ENCODE results near the gene KRT6B. TPM values are rescaled to one million over a fixed set of nuclear protein-coding genes. Genes with fewer than 3 reads are reported as not detected.
"Not testable (repeated sequence)": the region's sequence is repeated elsewhere in the genome, so short reads cannot be mapped to it uniquely, and the experiment has no call there.

The KRT6B gene
- polyA plus RNA-seq, 6 donors from 2014 or later: not detected

DNA sequence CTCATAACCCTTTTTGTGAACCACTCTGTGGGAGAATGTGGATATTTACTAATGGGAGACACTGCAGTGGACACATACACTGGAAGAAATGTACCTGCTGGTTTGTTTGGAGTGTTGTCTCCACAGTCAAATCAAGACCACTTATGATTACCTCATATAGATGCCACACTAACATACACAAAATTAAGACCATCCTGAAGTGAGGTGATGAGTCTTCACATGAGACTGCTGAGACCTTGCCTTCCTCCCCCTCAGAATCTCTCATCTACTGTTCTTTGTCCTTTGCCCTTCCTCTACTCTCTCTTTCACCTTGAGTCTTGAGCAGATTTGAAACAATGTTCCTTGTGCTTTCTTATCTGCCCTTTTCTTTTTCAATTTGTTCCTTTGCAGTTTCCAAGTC, 36.8 kb upstream of the KRT6B start:
- no peak for DNase-seq
- ATAC-seq (ENCODE audit: low read depth in 2 of 2): no peak
- H3K4me3 Mint-ChIP-seq: no peak overlapping the region
- H3K27me3 Mint-ChIP-seq: peaks cover 15 to 49% (median 44%) of the 10 kb centered on the region in 3 donors
- H3K4me1 Mint-ChIP-seq: no peaks in the 10 kb centered on the region
- H3K9me3 Mint-ChIP-seq: peaks cover 0 to 19% (median 11%) of the 10 kb centered on the region in 7 donors
- H3K27ac Mint-ChIP-seq: no peak overlapping the region
- H3K36me3 Mint-ChIP-seq: peaks cover 8 to 12% of the 10 kb centered on the region in 2 donors

DNA sequence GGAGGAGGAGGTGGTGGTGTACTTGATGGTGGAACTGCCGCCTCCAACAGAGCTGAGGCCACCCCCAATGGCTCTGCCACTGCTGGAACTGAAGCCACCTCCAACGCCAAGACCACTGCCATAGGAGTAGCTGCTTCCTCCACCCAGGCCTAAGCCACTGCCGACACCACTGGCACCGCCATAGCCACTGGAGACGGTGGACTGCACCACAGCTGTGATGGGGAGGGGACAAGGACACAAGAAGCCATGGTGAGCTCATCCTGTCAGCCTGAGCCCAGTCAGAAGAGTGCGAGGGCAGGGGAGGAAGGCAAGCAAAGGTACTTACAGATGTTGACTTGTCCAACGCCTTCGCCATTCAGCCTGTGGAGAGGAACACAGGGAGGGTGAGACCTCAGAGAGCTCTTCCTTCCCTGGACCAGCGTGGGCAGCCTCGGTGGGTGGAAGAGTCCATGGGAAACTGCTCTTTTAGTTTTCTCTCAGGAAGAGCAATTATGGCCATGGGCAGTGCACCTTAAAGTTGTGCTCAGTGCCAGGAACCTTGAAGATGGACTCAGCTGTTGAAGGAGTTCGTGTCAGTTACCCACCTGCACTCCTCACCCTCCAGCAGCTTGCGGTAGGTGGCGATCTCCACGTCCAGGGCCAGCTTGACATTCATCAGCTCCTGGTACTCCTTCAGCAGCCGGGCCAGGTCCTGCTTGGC, 35.9 kb upstream of the KRT6B start:
- not testable (repeated sequence) for H3K4me3 Mint-ChIP-seq; ATAC-seq (ENCODE audit: low read depth in 2 of 2); H3K4me1 Mint-ChIP-seq; DNase-seq; H3K27ac Mint-ChIP-seq
- peaks cover 8 to 12% of the 10 kb centered on the region in 2 donors for H3K36me3 Mint-ChIP-seq
- H3K27me3 Mint-ChIP-seq: peaks cover 20 to 50% (median 49%) of the 10 kb centered on the region in 3 donors
- peaks cover 0 to 27% (median 11%) of the 10 kb centered on the region in 7 donors for H3K9me3 Mint-ChIP-seq

DNA sequence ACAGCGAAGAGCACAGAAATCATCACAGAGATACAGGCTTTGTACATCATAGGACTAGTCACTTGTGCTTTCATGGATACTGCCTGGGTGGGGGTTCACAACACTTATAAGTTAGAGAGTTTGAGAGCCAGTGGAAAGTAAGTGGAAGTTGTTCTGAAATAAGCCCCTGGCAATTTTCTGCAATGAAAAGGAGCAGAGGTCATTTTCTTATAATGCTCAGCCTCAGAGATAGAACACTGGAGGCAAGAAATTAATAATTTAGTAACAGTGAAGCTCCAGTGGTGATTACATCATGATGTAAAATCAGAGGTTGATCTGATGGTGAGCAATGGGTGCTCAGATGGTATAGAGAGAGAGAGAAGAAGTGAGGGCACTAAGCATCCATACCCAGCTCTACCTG, 35.3 kb upstream of the KRT6B start:
- no peaks in the 10 kb centered on the region for H3K4me1 Mint-ChIP-seq
- H3K27ac Mint-ChIP-seq: no peak overlapping the region
- ATAC-seq (ENCODE audit: low read depth in 2 of 2) (no peak), DNase-seq (no peak)
- peaks cover 23 to 51% (median 50%) of the 10 kb centered on the region in 3 donors for H3K27me3 Mint-ChIP-seq
- H3K4me3 Mint-ChIP-seq: no peak overlapping the region
- peaks cover 0 to 27% (median 11%) of the 10 kb centered on the region in 7 donors for H3K9me3 Mint-ChIP-seq
- H3K36me3 Mint-ChIP-seq: peaks cover 8 to 12% of the 10 kb centered on the region in 2 donors

DNA sequence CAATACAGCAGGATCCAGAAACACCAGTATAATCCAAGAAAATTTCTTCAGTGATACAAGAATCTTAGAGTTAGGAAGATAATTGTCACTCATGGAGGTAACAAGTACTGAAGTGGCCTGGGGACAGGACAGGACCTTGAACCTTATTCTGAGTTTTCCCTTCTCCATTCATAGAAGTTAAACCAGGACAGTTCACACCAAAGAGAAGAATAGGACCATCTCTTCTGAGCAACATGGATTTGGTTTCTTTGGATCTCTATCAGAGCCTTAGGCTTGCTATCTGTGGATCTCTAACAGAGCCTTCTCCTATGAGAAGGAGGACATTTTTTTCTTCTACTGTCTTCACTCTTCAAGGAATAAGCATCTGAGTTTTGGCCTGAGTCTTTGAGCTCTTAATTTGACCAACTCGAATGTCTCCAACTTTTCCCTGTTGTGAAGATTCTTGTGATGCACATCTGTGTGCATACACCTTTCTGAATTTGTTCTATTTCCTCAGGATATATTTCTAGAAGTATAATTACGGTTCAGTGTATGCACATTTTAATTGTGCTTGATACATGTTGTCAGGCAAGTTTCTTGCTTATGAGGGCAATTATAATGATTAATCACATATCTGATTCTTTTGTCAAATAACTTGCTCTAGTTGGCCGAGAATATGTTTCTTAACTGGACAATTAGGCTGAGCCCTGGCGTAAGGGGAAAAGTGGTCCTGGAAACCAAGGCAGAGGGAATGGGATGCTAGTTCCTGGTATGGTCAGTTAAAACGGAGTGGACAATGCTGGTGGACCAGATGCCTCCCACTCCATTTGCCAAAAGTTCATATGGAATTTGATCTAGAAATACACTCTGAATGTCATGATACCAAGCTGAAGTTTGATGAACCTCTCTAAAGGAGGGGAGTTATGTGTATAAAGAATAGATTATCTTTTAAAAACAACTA, 34.5 kb upstream of the KRT6B start:
- no peak overlapping the region for H3K27ac Mint-ChIP-seq
- H3K9me3 Mint-ChIP-seq: peaks cover 0 to 27% (median 11%) of the 10 kb centered on the region in 7 donors
- H3K4me3 Mint-ChIP-seq: no peak overlapping the region
- ATAC-seq (ENCODE audit: low read depth in 2 of 2) (no peak), DNase-seq (no peak)
- H3K36me3 Mint-ChIP-seq: peaks cover 8 to 12% of the 10 kb centered on the region in 2 donors
- H3K4me1 Mint-ChIP-seq: no peaks in the 10 kb centered on the region
- peaks cover 17 to 44% (median 43%) of the 10 kb centered on the region in 3 donors for H3K27me3 Mint-ChIP-seq

DNA sequence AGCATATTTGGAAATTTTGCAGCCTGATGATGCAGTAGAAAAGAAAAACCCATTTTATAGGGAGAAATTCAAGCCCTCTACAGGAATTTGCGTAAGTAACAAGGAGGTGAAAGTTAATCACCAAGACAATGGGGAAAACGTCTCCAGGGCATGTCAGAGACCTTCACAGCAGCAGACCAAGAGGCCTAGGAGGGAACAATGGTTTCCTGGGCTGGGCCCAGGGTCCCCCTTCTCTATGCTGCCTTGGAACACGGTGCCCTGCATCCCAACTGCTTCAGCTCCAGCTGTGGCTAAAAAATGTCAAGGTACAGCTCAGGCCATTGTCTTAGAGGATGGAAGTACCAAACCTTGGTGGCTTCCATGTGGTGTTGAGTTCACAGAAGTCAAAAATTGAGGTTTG, 28.1 kb upstream of the KRT6B start:
- Mint-ChIP-seq H3K27me3 (peaks cover 22 to 38% (median 22%) of the 10 kb centered on the region in 3 donors), H3K4me3 (no peak overlapping the region), H3K36me3 (peaks cover 6 to 8% of the 10 kb centered on the region in 2 donors), H3K4me1 (no peaks in the 10 kb centered on the region), H3K9me3 (peaks cover 0 to 53% (median 14%) of the 10 kb centered on the region in 7 donors), H3K27ac (no peak overlapping the region)
- DNase-seq (no peak), ATAC-seq (ENCODE audit: low read depth in 2 of 2) (no peak)

DNA sequence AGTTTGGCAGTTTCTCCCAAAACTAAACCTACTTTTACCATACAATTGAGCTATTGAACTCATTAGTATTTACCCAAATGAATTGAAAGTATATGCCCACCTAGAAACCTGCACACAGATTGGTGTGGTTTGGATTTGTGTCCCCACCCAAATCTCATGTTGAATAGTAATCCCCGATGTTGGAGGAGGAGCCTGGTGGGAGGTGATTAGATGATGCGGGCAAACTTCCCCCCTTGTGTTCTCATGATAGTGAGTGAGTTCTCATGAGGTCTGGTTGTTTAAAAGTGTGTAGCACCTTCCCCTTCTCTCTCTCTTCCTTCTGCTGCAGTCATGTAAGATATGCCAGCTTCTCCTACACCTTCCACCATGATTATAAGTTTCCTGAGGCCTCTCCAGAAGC, 25.7 kb upstream of the KRT6B start:
- peaks cover 1 to 20% (median 14%) of the 10 kb centered on the region in 3 donors for H3K27me3 Mint-ChIP-seq
- no peak overlapping the region for H3K27ac Mint-ChIP-seq
- no peaks in the 10 kb centered on the region for H3K36me3 Mint-ChIP-seq
- DNase-seq: no peak
- no peak for ATAC-seq (ENCODE audit: low read depth in 2 of 2)
- no peak overlapping the region for H3K4me3 Mint-ChIP-seq
- H3K4me1 Mint-ChIP-seq: no peaks in the 10 kb centered on the region
- peaks cover 0 to 30% (median 6%) of the 10 kb centered on the region in 7 donors for H3K9me3 Mint-ChIP-seq

DNA sequence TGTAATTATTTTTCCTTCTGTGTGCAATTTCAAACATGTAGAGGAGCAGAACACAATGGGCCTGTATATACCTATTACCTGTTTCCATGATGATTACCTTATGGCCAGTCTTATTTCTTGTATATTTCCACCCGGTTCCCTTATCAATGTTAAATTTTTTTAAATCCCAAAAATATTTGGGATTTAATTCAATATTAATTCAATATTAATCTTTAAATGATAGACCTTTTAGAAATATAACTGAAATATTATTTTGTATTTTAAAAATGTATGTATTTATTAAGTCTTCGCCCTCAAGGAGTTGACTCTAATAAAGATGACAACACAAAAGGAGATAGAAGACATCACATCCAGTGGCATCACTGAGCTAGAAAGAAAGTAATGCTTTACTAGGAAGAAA, 22.3 kb upstream of the KRT6B start:
- no peaks in the 10 kb centered on the region for H3K4me1 Mint-ChIP-seq
- ATAC-seq (ENCODE audit: low read depth in 2 of 2) (no peak), DNase-seq (no peak)
- no peak overlapping the region for H3K4me3 Mint-ChIP-seq
- peaks cover 0 to 22% (median 12%) of the 10 kb centered on the region in 3 donors for H3K27me3 Mint-ChIP-seq
- no peak overlapping the region for H3K27ac Mint-ChIP-seq
- peaks cover 0 to 22% (median 2%) of the 10 kb centered on the region in 7 donors for H3K9me3 Mint-ChIP-seq
- no peaks in the 10 kb centered on the region for H3K36me3 Mint-ChIP-seq

DNA sequence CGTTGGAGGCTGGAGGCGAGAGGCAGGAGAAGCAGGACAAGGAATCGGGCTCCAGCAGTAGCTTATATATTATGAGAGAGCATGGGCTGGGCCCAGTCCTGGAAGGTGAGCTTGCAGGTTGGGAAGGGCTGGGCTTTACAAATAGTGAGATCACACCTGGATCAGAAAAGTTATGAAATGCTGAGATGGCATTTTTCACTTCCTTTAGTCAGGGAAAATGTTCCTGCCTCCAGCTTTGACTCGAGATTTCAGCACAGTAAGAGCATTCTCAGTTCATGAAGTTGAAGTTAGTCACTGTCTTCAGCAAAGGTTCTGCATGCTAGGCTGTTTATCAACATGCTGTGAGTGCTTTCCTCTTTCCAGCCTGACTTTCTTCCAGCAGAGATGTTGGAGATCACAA, 21.8 kb upstream of the KRT6B start, which contains the start of gene KRT6C:
Gene KRT6C (minus strand): TSS at position 38 of the 400 bp plus-strand sequence. CDS start 68 bp downstream, outside the sequence.
- Mint-ChIP-seq H3K36me3 (no peaks in the 10 kb centered on the region), H3K27me3 (peaks cover 3 to 22% (median 12%) of the 10 kb centered on the region in 3 donors), H3K9me3 (peaks cover 0 to 17% (median 2%) of the 10 kb centered on the region in 7 donors), H3K27ac (no peak within 1 kb of the TSS), H3K4me3 (no peak within 1 kb of the TSS), H3K4me1 (no peaks in the 10 kb centered on the region)
- DNase-seq (no peak), ATAC-seq (ENCODE audit: low read depth in 2 of 2) (no peak)

DNA sequence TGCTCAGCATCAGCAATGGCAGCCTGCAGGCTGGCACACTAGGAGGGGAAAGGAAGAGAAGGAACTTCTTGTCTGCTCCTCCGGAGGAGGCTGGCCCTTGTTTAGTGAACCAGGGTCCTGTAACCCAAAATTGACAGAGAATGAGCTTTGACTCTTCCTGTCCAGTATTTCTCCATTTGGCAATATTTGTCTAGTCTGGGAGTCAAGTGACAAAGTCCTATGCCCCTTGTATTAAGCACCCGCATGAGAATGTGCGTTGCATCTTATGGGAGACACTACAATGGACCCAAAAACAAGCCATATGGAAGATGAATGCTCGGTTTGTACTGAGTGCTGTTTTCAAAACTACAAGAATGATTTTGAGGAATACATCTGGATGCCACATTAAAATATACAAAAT, 17.9 kb upstream of the KRT6B start:
- H3K36me3 Mint-ChIP-seq: no peaks in the 10 kb centered on the region
- H3K4me1 Mint-ChIP-seq: no peaks in the 10 kb centered on the region
- H3K9me3 Mint-ChIP-seq: no peaks in the 10 kb centered on the region
- no peak overlapping the region for H3K27ac Mint-ChIP-seq
- H3K4me3 Mint-ChIP-seq: no peak overlapping the region
- H3K27me3 Mint-ChIP-seq: peaks cover 5 to 31% (median 16%) of the 10 kb centered on the region in 3 donors
- DNase-seq: no peak
- no peak for ATAC-seq (ENCODE audit: low read depth in 2 of 2)

DNA sequence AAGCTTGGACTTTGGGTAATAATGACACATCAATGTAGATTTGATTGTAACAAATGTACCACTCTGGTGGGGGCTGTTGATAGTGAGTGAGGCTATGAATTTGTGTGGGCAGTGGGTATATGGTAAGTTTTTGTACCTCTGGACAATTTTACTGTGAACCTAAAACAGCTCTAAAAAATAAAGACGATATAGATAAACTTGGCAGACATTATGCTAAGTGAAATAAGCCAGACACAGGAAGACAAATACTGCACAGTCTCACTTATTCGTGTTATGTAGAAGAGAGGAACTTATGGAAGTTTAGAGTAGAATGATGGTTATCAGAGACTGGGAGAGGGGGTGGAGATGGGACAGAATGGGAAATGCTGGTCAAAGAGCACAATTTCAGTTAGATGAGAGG, 13.0 kb upstream of the KRT6B start:
- H3K9me3 Mint-ChIP-seq: no peaks in the 10 kb centered on the region
- DNase-seq: no peak
- H3K4me1 Mint-ChIP-seq: no peaks in the 10 kb centered on the region
- H3K27ac Mint-ChIP-seq: no peak overlapping the region
- peaks cover 23 to 37% (median 26%) of the 10 kb centered on the region in 3 donors for H3K27me3 Mint-ChIP-seq
- no peaks in the 10 kb centered on the region for H3K36me3 Mint-ChIP-seq
- no peak overlapping the region for H3K4me3 Mint-ChIP-seq
- ATAC-seq (ENCODE audit: low read depth in 2 of 2): no peak

DNA sequence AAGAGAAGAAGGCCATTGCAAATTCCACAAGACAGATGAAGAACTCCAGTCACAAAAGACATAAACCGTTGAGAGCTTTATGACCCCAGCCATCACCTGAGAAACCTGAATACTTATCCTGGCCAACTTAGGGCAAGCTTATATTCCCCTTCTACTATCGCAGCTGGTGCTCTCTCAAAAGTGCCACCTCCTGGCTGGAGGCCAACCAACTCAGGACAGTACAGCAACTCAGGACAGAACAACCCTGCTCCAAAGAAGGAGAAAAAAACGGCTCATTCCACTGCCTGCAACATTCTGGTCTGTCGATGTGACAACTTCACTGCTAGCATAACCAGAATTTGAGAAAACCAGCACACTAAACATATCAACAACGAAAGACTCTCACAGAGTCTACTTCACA, 9.7 kb upstream of the KRT6B start:
- Mint-ChIP-seq H3K4me1 (no peaks in the 10 kb centered on the region), H3K27me3 (peaks cover 12 to 50% (median 42%) of the 10 kb centered on the region in 3 donors), H3K4me3 (no peak overlapping the region), H3K36me3 (no peaks in the 10 kb centered on the region), H3K9me3 (no peaks in the 10 kb centered on the region), H3K27ac (no peak overlapping the region)
- ATAC-seq (ENCODE audit: low read depth in 2 of 2) (no peak), DNase-seq (no peak)

DNA sequence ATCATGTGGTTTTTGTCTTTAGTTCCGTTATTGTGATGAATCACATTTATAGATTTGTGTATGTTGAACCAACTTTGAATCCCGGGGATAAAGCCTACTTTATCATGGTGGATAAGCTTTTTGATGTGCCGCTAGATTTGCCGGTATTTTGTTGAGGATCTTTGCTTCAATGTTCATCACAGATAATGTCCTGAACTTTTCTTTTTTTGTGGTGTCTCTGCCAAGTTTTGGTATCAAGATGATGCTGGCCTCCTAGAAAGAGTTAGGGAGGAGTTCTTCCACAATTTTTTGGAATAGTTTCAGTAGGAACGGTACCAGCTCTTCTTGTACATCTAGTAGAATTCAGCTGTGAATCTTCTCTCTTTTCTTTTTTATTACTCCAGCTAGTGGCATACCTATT, 6.9 kb upstream of the KRT6B start:
- Mint-ChIP-seq H3K27me3 (peaks cover 9 to 71% (median 56%) of the 10 kb centered on the region in 3 donors), H3K36me3 (no peaks in the 10 kb centered on the region), H3K9me3 (no peaks in the 10 kb centered on the region), H3K4me3 (no peak overlapping the region), H3K4me1 (no peaks in the 10 kb centered on the region), H3K27ac (no peak overlapping the region)
- ATAC-seq (ENCODE audit: low read depth in 2 of 2): no peak
- no peak for DNase-seq

DNA sequence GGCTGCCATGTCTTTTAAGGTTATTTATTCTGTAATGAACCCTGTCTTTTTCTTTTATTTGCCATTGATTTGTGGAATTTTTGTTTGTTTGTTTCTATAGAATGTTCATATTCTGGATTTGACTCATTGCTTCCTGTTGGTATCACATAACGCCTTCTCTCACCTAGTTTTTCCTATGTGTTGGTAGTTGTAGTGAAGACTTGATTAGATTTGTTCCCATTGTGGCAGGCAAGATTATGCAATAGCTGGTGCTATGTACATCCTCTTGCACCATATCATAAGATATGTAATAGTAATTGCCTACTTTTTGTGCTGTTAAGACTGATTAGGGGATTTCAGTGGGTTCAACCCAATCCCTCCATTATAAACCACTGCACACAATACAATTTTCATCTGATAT, 3.9 kb upstream of the KRT6B start:
- H3K9me3 Mint-ChIP-seq: peaks cover 0 to 2% (median 0%) of the 10 kb centered on the region in 7 donors
- no peaks in the 10 kb centered on the region for H3K4me1 Mint-ChIP-seq
- no peaks in the 10 kb centered on the region for H3K36me3 Mint-ChIP-seq
- H3K4me3 Mint-ChIP-seq: no peak overlapping the region
- ATAC-seq (ENCODE audit: low read depth in 2 of 2) (no peak), DNase-seq (no peak)
- peaks cover 5 to 60% (median 45%) of the 10 kb centered on the region in 3 donors for H3K27me3 Mint-ChIP-seq
- no peak overlapping the region for H3K27ac Mint-ChIP-seq
